Neural crest cell (in vitro differentiated cells): Measurements from ENCODE around the gene APBA3. TPM values are rescaled to one million over a fixed set of nuclear protein-coding genes. Genes with fewer than 3 reads are reported as not detected.

Experiments
- DNase-seq: peaks from one replicate; pipeline ENCODE4 v3.0.0; 2021; ENCODE audit warnings: low read depth, mixed read lengths, low spot score
- H3K27ac Mint-ChIP-seq: one replicate; pipeline ENCODE4 v1.8.0; 2021; ENCODE audit warnings: mild to moderate bottlenecking, mixed read lengths; ENCODE audit not compliant: unreplicated experiment
- H3K27me3 Mint-ChIP-seq: 2 replicates; pipeline ENCODE4 v1.8.0; 2021; ENCODE audit warnings: low read depth, mild to moderate bottlenecking, mixed read lengths
- H3K36me3 Mint-ChIP-seq: 2 replicates; pipeline ENCODE4 v1.8.0; 2021; ENCODE audit warnings: low read depth, mild to moderate bottlenecking, mixed read lengths
- H3K4me1 Mint-ChIP-seq: 2 replicates; pipeline ENCODE4 v1.8.0; 2021; ENCODE audit warnings: mixed read lengths
- H3K4me3 Mint-ChIP-seq: one replicate; pipeline ENCODE4 v1.8.0; 2021; ENCODE audit warnings: mild to moderate bottlenecking, mixed read lengths
- H3K9me3 Mint-ChIP-seq: 2 replicates; pipeline ENCODE4 v1.8.0; 2021; ENCODE audit warnings: mixed read lengths
- CTCF ChIP-seq: fragments of 200-600 bp; sonication (generic); conservative IDR thresholded peaks from 2 replicates; pipeline ENCODE4 v1.5.0; 2021; ENCODE audit warnings: antibody characterized with exemption, mild to moderate bottlenecking
- total RNA-seq: library from RNA; stranded (reverse); gene quantifications from 2 replicates; pipeline ENCODE4 v1.2.1, GENCODE V29; 2021

The APBA3 gene
- total RNA-seq, 1 donor from 2014 or later, result 24.5 TPM

- no peak overlapping the region for H3K4me3 Mint-ChIP-seq
- no peaks in the 10 kb centered on the region for H3K4me1 Mint-ChIP-seq
- DNase-seq, result no peak
- H3K36me3 Mint-ChIP-seq, result no peaks in the 10 kb centered on the region
- H3K27me3 Mint-ChIP-seq, result peaks cover 81% of the 10 kb centered on the region
- H3K9me3 Mint-ChIP-seq, result no peaks in the 10 kb centered on the region
- no peak for TF ChIP-seq CTCF
- no peak overlapping the region for H3K27ac Mint-ChIP-seq
These were observed 38.9 kb downstream of the APBA3 start for GRCh38 chr19:3722443-3723109.

GRCh38 chr19:3721887-3722442, 39.5 kb downstream of the APBA3 start:
- peaks cover 80% of the 10 kb centered on the region for H3K27me3 Mint-ChIP-seq
- H3K4me3 Mint-ChIP-seq, result no peak overlapping the region

GRCh38 chr19:3721131-3721886, 40.2 kb downstream of the APBA3 start:
- Mint-ChIP-seq H3K4me1 (no peaks in the 10 kb centered on the region), H3K36me3 (no peaks in the 10 kb centered on the region), H3K27ac (no peak overlapping the region), H3K9me3 (no peaks in the 10 kb centered on the region), H3K27me3 (peaks cover 74% of the 10 kb centered on the region), H3K4me3 (no peak overlapping the region)
- no peak for TF ChIP-seq CTCF
- peak; percentile 83 for DNase-seq

More at GRCh38 chr19:3721887-3722442, 39.5 kb downstream of the APBA3 start:
- H3K36me3 Mint-ChIP-seq, result no peaks in the 10 kb centered on the region
- no peak overlapping the region for H3K27ac Mint-ChIP-seq
- DNase-seq, result no peak
- no peak for TF ChIP-seq CTCF
- no peaks in the 10 kb centered on the region for H3K9me3 Mint-ChIP-seq
- H3K4me1 Mint-ChIP-seq, result no peaks in the 10 kb centered on the region

GRCh38 chr19:3720349-3720917, 41.1 kb downstream of the APBA3 start:
- Mint-ChIP-seq H3K27ac (no peak overlapping the region), H3K9me3 (no peaks in the 10 kb centered on the region), H3K4me1 (no peaks in the 10 kb centered on the region), H3K36me3 (no peaks in the 10 kb centered on the region), H3K4me3 (no peak overlapping the region), H3K27me3 (peaks cover 66% of the 10 kb centered on the region)
- DNase-seq, result no peak
- no peak for TF ChIP-seq CTCF

- Mint-ChIP-seq H3K27ac (no peak overlapping the region), H3K9me3 (no peaks in the 10 kb centered on the region), H3K36me3 (no peaks in the 10 kb centered on the region), H3K4me3 (no peak overlapping the region), H3K27me3 (peaks cover 60% of the 10 kb centered on the region), H3K4me1 (no peaks in the 10 kb centered on the region)
- no peak for DNase-seq
- no peak for TF ChIP-seq CTCF
These were observed 41.6 kb downstream of the APBA3 start for GRCh38 chr19:3719868-3720267.
